GM12875 (cell line): ENCODE data around the gene FGFR1OP2.

Experiments
- H3K4me3 ChIP-seq: one replicate; pipeline ENCODE4 v1.5.1; 2011; ENCODE audit warnings: low read depth, low read length, control low read depth
- TF ChIP-seq, protein P1 (sequence below): IDR thresholded peaks from 2 replicates; pipeline ENCODE4 v1.5.1; 2011; ENCODE audit warnings: low read depth, mild to moderate bottlenecking, control low read depth, inconsistent platforms, low read length, moderate library complexity, borderline replicate concordance; ENCODE audit not compliant: insufficient read depth

The FGFR1OP2 gene

GRCh38 chr12:26935636-26936378 is 2.5 kb upstream of the FGFR1OP2 start:
- H3K4me3 ChIP-seq: no peak overlapping the region
- TF ChIP-seq, protein P1, sequence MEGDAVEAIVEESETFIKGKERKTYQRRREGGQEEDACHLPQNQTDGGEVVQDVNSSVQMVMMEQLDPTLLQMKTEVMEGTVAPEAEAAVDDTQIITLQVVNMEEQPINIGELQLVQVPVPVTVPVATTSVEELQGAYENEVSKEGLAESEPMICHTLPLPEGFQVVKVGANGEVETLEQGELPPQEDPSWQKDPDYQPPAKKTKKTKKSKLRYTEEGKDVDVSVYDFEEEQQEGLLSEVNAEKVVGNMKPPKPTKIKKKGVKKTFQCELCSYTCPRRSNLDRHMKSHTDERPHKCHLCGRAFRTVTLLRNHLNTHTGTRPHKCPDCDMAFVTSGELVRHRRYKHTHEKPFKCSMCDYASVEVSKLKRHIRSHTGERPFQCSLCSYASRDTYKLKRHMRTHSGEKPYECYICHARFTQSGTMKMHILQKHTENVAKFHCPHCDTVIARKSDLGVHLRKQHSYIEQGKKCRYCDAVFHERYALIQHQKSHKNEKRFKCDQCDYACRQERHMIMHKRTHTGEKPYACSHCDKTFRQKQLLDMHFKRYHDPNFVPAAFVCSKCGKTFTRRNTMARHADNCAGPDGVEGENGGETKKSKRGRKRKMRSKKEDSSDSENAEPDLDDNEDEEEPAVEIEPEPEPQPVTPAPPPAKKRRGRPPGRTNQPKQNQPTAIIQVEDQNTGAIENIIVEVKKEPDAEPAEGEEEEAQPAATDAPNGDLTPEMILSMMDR: no peak

- H3K4me3 ChIP-seq: peak overlapping the region; percentile 96
Observed at GRCh38 chr12:26936559-26937442, 1.5 kb upstream of the FGFR1OP2 start.

DNA sequence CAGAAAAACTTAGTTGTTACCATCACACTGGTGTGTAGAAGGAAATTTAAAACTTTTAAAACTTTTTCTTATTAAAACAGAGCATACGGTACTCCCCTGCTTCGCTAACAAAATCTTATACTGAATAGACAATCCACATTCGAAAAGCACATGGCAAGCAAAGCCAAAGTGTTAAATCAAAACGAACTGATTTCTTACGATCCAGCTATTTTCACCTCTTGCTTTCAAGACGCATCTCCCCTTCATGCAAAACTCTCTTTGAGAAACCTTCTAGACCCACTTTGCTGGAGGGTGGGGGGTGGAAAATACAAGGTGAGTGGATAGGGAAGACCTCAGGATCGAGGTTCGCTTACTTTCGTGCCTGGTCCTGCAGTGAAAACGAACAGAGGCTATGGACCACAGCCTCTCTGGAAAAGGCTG is 817 bp upstream of the FGFR1OP2 start:
- H3K4me3 ChIP-seq: peak overlapping the region; percentile 96
- TF ChIP-seq, protein P1: no peak

More at GRCh38 chr12:26936559-26937442, 1.5 kb upstream of the FGFR1OP2 start:
- TF ChIP-seq, protein P1: no peak

- TF ChIP-seq, protein P1: no peak
- H3K4me3 ChIP-seq: peak overlapping the region; percentile 96
Observed at GRCh38 chr12:26938701-26939062, 412 bp downstream of the FGFR1OP2 start.

DNA sequence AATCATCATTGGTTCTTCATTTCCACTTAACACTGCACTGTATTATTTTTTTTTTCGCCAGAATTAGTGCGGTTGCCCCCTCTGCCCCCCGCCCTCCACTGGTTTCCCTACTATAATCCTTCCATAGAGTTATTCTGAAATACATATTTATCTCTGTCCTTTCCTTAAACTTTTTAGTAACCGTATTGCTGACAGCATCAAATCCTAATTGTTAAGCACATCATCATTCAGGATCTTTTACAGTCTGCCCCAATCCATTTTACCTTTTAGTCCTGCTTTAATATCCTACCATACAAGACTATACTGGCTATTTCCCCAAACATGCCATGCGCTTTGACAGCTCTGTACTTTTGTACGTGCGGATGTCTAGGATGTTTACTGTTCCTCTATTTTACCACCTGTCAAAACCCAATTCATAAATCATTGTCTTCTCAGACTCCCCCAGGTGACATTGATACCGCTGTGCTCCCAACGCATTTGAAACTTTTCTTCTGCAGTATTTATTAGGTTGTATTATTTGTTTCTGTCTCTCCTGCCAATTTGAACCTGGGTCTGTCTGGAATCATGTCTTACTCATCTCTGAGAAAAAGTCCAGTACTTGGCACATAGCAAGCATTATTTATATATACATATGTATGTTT is 1.0 kb downstream of the FGFR1OP2 start:
- TF ChIP-seq, protein P1: no peak
- peak overlapping the region; percentile 96 for H3K4me3 ChIP-seq

DNA sequence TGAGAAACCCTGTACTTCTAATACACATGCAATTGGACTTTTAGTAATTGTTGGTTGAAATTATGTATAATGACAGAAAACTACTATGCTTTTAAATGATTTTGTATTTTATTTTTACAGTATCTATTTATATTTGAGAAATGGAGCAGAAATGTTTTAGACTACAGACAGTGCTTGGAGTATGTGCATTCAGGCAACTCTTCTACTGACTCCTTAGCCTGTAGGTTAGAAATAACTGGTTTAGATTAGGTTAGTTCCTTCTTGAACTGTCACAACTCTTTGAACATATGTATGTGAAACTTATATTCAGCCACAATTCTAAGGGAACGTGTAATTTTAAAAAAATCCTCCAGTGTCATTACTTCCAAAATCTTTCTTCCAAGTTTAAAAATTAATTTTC is 1.7 kb downstream of the FGFR1OP2 start:
- H3K4me3 ChIP-seq: peak overlapping the region; percentile 24
- TF ChIP-seq, protein P1: no peak
